Kidney (tissue), 14 donors: ENCODE results near the gene EID3. TPM values are rescaled to one million over a fixed set of nuclear protein-coding genes. Genes with fewer than 3 reads are reported as not detected.

Experiments used
- DNase-seq, 5 donors: peaks; one replicate each; pipeline ENCODE4 v3.0.0-alpha.2; 2013 to 2020
- FAIRE-seq: peaks from 2 replicates; lab custom pipeline; 2012; peaks lifted over from hg19 to GRCh38; lab: Jason Lieb, UNC
- H3K27ac ChIP-seq, 2 donors: one replicate each; pipeline ENCODE4 v1.7.0; 2013; ENCODE audit warnings: low read depth in 2 of 2, low read length in 2 of 2, inconsistent platforms in 1 of 2
- H3K27me3 ChIP-seq: one replicate; pipeline ENCODE4 v1.7.1; 2013; ENCODE audit warnings: low read length, inconsistent platforms; ENCODE audit not compliant: control insufficient read depth, insufficient read depth
- H3K36me3 ChIP-seq, 3 donors: one replicate each; pipeline versions ENCODE4 v1.7.0 to v1.7.1; 2013; ENCODE audit warnings: low read length in 3 of 3, control low read depth in 1 of 3, inconsistent platforms in 1 of 3; ENCODE audit not compliant: insufficient read depth in 3 of 3, control insufficient read depth in 2 of 3
- H3K4me1 ChIP-seq, 3 donors: one replicate each; pipeline versions ENCODE4 v1.7.0 to v1.7.1; 2013; ENCODE audit warnings: low read length in 3 of 3, inconsistent platforms in 1 of 3, low read depth in 1 of 3; ENCODE audit not compliant: control insufficient read depth in 2 of 3, insufficient read depth in 2 of 3
- H3K4me3 ChIP-seq, 3 donors: one replicate each; pipeline versions ENCODE4 v1.7.0 to v1.8.1; 2013; ENCODE audit warnings: low read length in 3 of 3, control low read depth in 1 of 3, inconsistent platforms in 1 of 3
- H3K9ac ChIP-seq, 3 donors: one replicate each; pipeline versions ENCODE4 v1.7.0 to v1.7.1; 2013; ENCODE audit warnings: low read length in 3 of 3, control low read depth in 1 of 3, inconsistent platforms in 1 of 3
- H3K9me3 ChIP-seq, 3 donors: one replicate each; pipeline versions ENCODE4 v1.7.0 to v1.7.1; 2013; ENCODE audit warnings: low read length in 3 of 3, control low read depth in 1 of 3, inconsistent platforms in 1 of 3; ENCODE audit not compliant: control insufficient read depth in 2 of 3, insufficient read depth in 1 of 3
- intact Hi-C: fragments of 100-400 bp; cut with DNase I; formaldehyde crosslinking; loops from one replicate; pipeline ENCODE4 v1.11.1; 2022
- polyA plus RNA-seq: library from polyadenylated mRNA; stranded (reverse); fragments of 350-450 nt; fragmentation: Illumina TruSeq; extraction: RNeasy Lipid Tissue Mini Kit (QIAGEN cat#74804); gene quantifications from one replicate; pipeline ENCODE4 v1.2.3, GENCODE V29; 2014; ENCODE audit warnings: low read depth, low replicate concordance; ENCODE audit not compliant: insufficient read depth
- total RNA-seq: library from RNA; stranded (reverse); fragmentation: NEBNext Ultra II Directional; extraction: Animal tissue kit (Norgen Biotek cat#: 25700); gene quantifications from one replicate; pipeline ENCODE4 v1.2.1, GENCODE V29; 2021
- TF ChIP-seq, protein P1 (sequence below): IDR thresholded peaks from 3 replicates; pipeline ENCODE4 v1.5.1; 2012; ENCODE audit warnings: mild to moderate bottlenecking, moderate library complexity, borderline replicate concordance; ENCODE audit not compliant: insufficient read depth; ENCODE audit errors: extremely low read depth
- donor health status: control.
- donor health status: control.
- donor health status: control.
- donor health status: control.
- donor health status: control.
- donor health status: DM: yes; HTN: yes; CAD: no.
- donor health status: Normal renal cell carcinoma (clear cell type).

EID3 gene
- total and polyA plus RNA-seq, 2 donors from 2014 or later = 0.90 to 5.0 TPM

DNA sequence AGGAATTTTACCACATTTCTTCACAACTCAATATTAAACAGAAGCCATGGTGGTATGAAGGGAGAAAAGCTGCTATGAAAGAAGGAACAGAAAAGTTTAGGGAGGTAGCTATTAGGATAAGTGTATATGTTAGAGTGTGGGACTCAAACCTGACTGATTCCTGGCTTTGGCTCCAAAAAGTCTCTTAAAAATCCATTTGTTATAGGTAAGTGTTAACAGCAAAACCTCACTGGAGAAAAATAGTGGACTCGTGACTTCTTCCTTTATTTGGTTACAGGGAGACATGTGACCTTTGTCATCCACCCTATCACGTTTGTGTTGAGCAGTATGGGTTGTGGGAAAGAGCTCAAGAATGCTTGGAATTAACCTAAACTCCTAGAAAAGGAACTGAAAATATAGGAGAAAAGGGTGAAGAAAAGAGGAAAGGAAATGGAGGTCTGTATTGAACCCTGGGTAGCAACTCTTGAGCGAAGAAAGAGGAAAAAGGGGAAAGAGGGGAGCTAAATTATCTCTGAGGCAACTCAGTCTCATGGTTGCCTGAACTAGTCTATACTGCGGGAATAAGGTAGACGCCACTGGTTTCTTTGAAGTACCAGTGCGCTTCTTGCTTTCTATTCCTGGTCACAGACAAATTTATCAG, 3.6 kb upstream of the EID3 start:
- TF ChIP-seq, protein P1, sequence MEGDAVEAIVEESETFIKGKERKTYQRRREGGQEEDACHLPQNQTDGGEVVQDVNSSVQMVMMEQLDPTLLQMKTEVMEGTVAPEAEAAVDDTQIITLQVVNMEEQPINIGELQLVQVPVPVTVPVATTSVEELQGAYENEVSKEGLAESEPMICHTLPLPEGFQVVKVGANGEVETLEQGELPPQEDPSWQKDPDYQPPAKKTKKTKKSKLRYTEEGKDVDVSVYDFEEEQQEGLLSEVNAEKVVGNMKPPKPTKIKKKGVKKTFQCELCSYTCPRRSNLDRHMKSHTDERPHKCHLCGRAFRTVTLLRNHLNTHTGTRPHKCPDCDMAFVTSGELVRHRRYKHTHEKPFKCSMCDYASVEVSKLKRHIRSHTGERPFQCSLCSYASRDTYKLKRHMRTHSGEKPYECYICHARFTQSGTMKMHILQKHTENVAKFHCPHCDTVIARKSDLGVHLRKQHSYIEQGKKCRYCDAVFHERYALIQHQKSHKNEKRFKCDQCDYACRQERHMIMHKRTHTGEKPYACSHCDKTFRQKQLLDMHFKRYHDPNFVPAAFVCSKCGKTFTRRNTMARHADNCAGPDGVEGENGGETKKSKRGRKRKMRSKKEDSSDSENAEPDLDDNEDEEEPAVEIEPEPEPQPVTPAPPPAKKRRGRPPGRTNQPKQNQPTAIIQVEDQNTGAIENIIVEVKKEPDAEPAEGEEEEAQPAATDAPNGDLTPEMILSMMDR = no peak
- no peak overlapping the region for H3K9ac ChIP-seq
- peaks cover 0 to 4% (median 0%) of the 10 kb centered on the region in 3 donors for H3K36me3 ChIP-seq
- H3K27me3 ChIP-seq = no peaks in the 10 kb centered on the region
- H3K4me3 ChIP-seq = no peak overlapping the region
- intact Hi-C loops = no loop called here
- FAIRE-seq (no peak), DNase-seq (no peak)
- H3K27ac ChIP-seq = no peak overlapping the region
- no peaks in the 10 kb centered on the region for H3K9me3 ChIP-seq
- H3K4me1 ChIP-seq = peaks cover 0 to 14% (median 13%) of the 10 kb centered on the region in 3 donors

DNA sequence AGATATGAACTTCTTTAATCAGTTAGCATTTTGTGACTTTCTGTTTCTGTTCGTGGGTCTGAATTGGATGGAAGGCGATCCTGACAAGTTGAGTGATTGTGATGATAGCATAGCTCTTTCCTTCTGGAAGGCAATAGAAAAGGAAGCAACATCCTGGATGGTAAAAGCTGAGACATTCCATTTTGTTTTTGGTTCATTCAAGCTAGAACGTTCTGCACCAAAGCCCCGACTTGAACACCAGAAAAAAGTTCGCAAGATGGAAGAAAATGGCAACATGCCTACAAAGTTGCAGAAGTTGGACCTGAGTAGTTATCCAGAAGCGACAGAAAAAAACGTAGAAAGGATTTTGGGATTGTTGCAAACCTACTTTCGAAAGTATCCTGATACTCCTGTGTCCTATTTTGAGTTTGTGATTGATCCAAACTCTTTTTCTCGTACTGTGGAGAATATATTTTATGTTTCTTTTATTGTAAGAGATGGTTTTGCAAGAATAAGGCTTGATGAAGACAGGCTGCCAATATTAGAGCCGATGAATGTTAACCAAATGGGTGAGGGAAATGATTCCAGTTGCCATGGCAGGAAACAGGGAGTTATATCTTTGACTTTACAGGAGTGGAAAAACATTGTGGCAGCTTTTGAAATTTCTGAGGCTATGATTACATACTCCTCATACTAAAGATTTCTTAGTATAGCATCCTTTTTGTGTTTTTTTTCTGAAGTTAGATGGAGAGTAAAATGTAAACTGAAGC, 896 bp downstream of the EID3 start:
- intact Hi-C loops = no loop called here
- H3K4me1 ChIP-seq = peaks cover 0 to 14% (median 13%) of the 10 kb centered on the region in 3 donors
- H3K9me3 ChIP-seq = no peaks in the 10 kb centered on the region
- DNase-seq = no peak
- H3K9ac ChIP-seq = peak overlapping the region; percentile 37 to 78 (median 41)
- peak overlapping the region; percentile 63 to 82 (median 64) for H3K4me3 ChIP-seq
- H3K36me3 ChIP-seq = no peaks in the 10 kb centered on the region
- no peak for FAIRE-seq
- H3K27me3 ChIP-seq = no peaks in the 10 kb centered on the region
- TF ChIP-seq, protein P1 = no peak
- H3K27ac ChIP-seq = peak overlapping the region; percentile 51 to 83

DNA sequence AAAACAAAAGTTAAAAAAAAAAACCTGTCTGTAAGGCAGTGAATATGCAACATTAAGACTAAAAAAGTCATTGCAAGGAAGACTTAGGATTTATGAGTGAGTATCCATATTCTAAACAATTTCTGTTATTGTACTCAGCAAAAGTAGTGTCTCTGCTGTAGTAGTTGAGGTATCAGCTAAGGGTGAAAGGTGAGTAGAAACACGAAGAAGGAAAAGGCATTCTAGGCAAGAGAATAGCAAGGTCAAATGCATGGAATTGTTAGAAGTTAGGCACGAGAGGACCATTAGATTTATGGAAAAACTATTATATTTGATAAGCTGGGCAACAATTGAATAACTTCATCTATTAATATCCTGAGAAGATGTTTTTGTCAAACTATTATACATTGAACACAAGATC, 1.8 kb downstream of the EID3 start:
- DNase-seq (no peak), FAIRE-seq (no peak)
- TF ChIP-seq, protein P1 = no peak
- intact Hi-C loops = no loop called here
- no peak overlapping the region for H3K27ac ChIP-seq
- H3K9ac ChIP-seq = peak overlapping the region in 1 of 3 donors; percentile 19
- peaks cover 0 to 11% (median 9%) of the 10 kb centered on the region in 3 donors for H3K4me1 ChIP-seq
- H3K27me3 ChIP-seq = no peaks in the 10 kb centered on the region
- no peaks in the 10 kb centered on the region for H3K9me3 ChIP-seq
- H3K4me3 ChIP-seq = no peak overlapping the region
- peaks cover 0 to 2% (median 0%) of the 10 kb centered on the region in 3 donors for H3K36me3 ChIP-seq
